MM.1S (cell line): ENCODE measurements around the gene CPNE2.

Experiments
- DNase-seq: peaks from one replicate; pipeline ENCODE4 v3.0.0-alpha.2; 2015
- H2AFZ ChIP-seq: fragments of 300-600 bp; sonication (generic); 2 replicates; pipeline ENCODE4 v1.6.0; 2016; ENCODE audit warnings: antibody characterized with exemption, low read length
- H3F3A ChIP-seq: fragments of 300-600 bp; sonication (generic); 2 replicates; pipeline ENCODE4 v1.6.1; 2016; ENCODE audit warnings: mild to moderate bottlenecking, antibody characterized with exemption, low read length, moderate library complexity, mixed read lengths; ENCODE audit not compliant: insufficient read depth
- H3K27ac ChIP-seq: fragments of 300-600 bp; sonication (generic); 2 replicates; pipeline ENCODE4 v1.5.1; 2016; ENCODE audit warnings: mild to moderate bottlenecking, low read length
- H3K27me3 ChIP-seq: fragments of 300-600 bp; sonication (generic); replicated peaks from 2 replicates; pipeline ENCODE4 v1.6.0; 2016; ENCODE audit warnings: low read length; ENCODE audit not compliant: insufficient read depth
- H3K36me3 ChIP-seq: fragments of 300-600 bp; sonication (generic); replicated peaks from 2 replicates; pipeline ENCODE4 v1.6.1; 2016; ENCODE audit warnings: mild to moderate bottlenecking, low read length, mixed read lengths; ENCODE audit not compliant: insufficient read depth
- H3K4me1 ChIP-seq: fragments of 300-600 bp; sonication (generic); 2 replicates; pipeline ENCODE4 v1.6.1; 2016; ENCODE audit warnings: low read length, mixed read lengths
- H3K4me2 ChIP-seq: fragments of 300-600 bp; sonication (generic); 2 replicates; pipeline ENCODE4 v1.6.0; 2016; ENCODE audit warnings: low read depth, low read length
- H3K4me3 ChIP-seq: fragments of 300-600 bp; sonication (generic); 2 replicates; pipeline ENCODE4 v1.5.1; 2016; ENCODE audit warnings: low read length, mixed read lengths
- H3K79me2 ChIP-seq: fragments of 300-600 bp; sonication (generic); 2 replicates; pipeline ENCODE4 v1.6.1; 2016; ENCODE audit warnings: mixed run types, low read length, mixed read lengths
- H3K9ac ChIP-seq: fragments of 300-600 bp; sonication (generic); 2 replicates; pipeline ENCODE4 v1.6.1; 2016; ENCODE audit warnings: low read length, mixed read lengths
- H3K9me2 ChIP-seq: fragments of 300-600 bp; sonication (generic); replicated peaks from 2 replicates; pipeline ENCODE4 v1.6.1; 2016; ENCODE audit warnings: mild to moderate bottlenecking, low read length, mixed read lengths; ENCODE audit not compliant: insufficient read depth
- H3K9me3 ChIP-seq: fragments of 300-600 bp; sonication (generic); replicated peaks from 2 replicates; pipeline ENCODE4 v1.6.1; 2016; ENCODE audit warnings: mild to moderate bottlenecking, low read length, mixed read lengths; ENCODE audit not compliant: insufficient read depth
- H4K20me1 ChIP-seq: fragments of 300-600 bp; sonication (generic); 2 replicates; pipeline ENCODE4 v1.6.1; 2016; ENCODE audit warnings: mild to moderate bottlenecking, low read length, moderate library complexity, mixed read lengths; ENCODE audit not compliant: insufficient read depth
- CTCF ChIP-seq: fragments of 300-600 bp; sonication (generic); IDR thresholded peaks from 2 replicates; pipeline ENCODE4 v1.5.1; 2016; ENCODE audit warnings: antibody characterized with exemption, low read length, mixed read lengths
- EZH2 ChIP-seq: fragments of 300-600 bp; sonication (generic); optimal IDR thresholded peaks from 2 replicates; pipeline ENCODE3; 2017; ENCODE audit warnings: low read depth, mild to moderate bottlenecking, antibody characterized with exemption, low read length, mixed read lengths
- EZH2phosphoT487 ChIP-seq: fragments of 300-600 bp; sonication (generic); IDR thresholded peaks from 2 replicates; pipeline ENCODE4 v1.6.1; 2018; ENCODE audit warnings: antibody characterized with exemption, low read length

The CPNE2 gene

GRCh38 chr16:57152096-57153093, 60.0 kb downstream of the CPNE2 start:
- Histone ChIP-seq H2AFZ (no peak overlapping the region), H3K36me3 (peaks cover 2% of the 10 kb centered on the region; the same call in 1 of the 2 replicates), H3K4me2 (no peak overlapping the region), H3K4me1 (peaks cover 22% of the 10 kb centered on the region), H3K79me2 (no peaks in the 10 kb centered on the region), H4K20me1 (no peaks in the 10 kb centered on the region), H3F3A (0 out of 2 replicates have a peak, but pooled peaks cover 5% of the 10 kb centered on the region), H3K9me2 (no peaks in the 10 kb centered on the region), H3K4me3 (no peak overlapping the region), H3K27ac (peak overlapping the region; percentile 40; the same call in 1 of the 2 replicates), H3K9ac (no peak overlapping the region), H3K27me3 (no peaks in the 10 kb centered on the region), H3K9me3 (no peaks in the 10 kb centered on the region)
- TF ChIP-seq EZH2, result no peak
- TF ChIP-seq CTCF, result no peak
- TF ChIP-seq EZH2phosphoT487, result no peak
- no peak for DNase-seq

- no peak overlapping the region for H3K4me2 ChIP-seq
- H3K9ac ChIP-seq, result no peak overlapping the region
- H3K27me3 ChIP-seq, result no peaks in the 10 kb centered on the region
- peaks cover 7% of the 10 kb centered on the region for H3K4me1 ChIP-seq
- no peaks in the 10 kb centered on the region for H3K9me3 ChIP-seq
- no peaks in the 10 kb centered on the region for H4K20me1 ChIP-seq
- no peak for DNase-seq
- no peak overlapping the region for H3K4me3 ChIP-seq
- no peak overlapping the region for H2AFZ ChIP-seq
- TF ChIP-seq EZH2, result no peak
- no peak for TF ChIP-seq CTCF
- no peak for TF ChIP-seq EZH2phosphoT487
- H3K79me2 ChIP-seq, result no peaks in the 10 kb centered on the region
- H3F3A ChIP-seq, result no peaks in the 10 kb centered on the region
- H3K27ac ChIP-seq, result no peak overlapping the region
- H3K36me3 ChIP-seq, result peaks cover 2% of the 10 kb centered on the region; the same call in 1 of the 2 replicates
- H3K9me2 ChIP-seq, result no peaks in the 10 kb centered on the region
These were observed 61.5 kb downstream of the CPNE2 start for GRCh38 chr16:57153841-57154240.

- Histone ChIP-seq H3K36me3 (peaks cover 2% of the 10 kb centered on the region; the same call in 1 of the 2 replicates), H3K27ac (no peak overlapping the region)
These were observed 63.4 kb downstream of the CPNE2 start for GRCh38 chr16:57155702-57156350.

More at GRCh38 chr16:57155702-57156350, 63.4 kb downstream of the CPNE2 start:
- Histone ChIP-seq H3K27me3 (no peaks in the 10 kb centered on the region), H3K4me2 (no peak overlapping the region), H3K9ac (no peak overlapping the region), H4K20me1 (no peaks in the 10 kb centered on the region), H3K9me2 (no peaks in the 10 kb centered on the region), H3K4me1 (peaks cover 7% of the 10 kb centered on the region), H3K4me3 (no peak overlapping the region), H2AFZ (no peak overlapping the region), H3K9me3 (no peaks in the 10 kb centered on the region), H3K79me2 (no peaks in the 10 kb centered on the region), H3F3A (no peaks in the 10 kb centered on the region)
- TF ChIP-seq EZH2 (no peak), EZH2phosphoT487 (no peak), CTCF (no peak)
- no peak for DNase-seq
